GM10248 (cell line): ENCODE results near the gene RERE.

Source experiments
- CTCF ChIA-PET: fragments of 300-600 bp; sonication (Branson Sonifier 250); formaldehyde crosslinking; extraction: SDS; loops from one replicate; lab custom pipeline; 2021; ENCODE audit warnings: antibody characterized with exemption; lab: Yijun Ruan, JAX
- POLR2A ChIA-PET: fragments of 350-650 bp; sonication (Branson Sonifier 250); formaldehyde crosslinking; extraction: SDS; loops from one replicate; lab custom pipeline; 2020; ENCODE audit warnings: antibody characterized with exemption; lab: Yijun Ruan, JAX
- DNase-seq: peaks from one replicate; pipeline ENCODE4 v3.0.0; 2012; ENCODE audit errors: extremely low spot score
- TF ChIP-seq, protein P1 (sequence below): IDR thresholded peaks from 2 replicates; pipeline ENCODE4 v1.5.1; 2012; ENCODE audit warnings: mild to moderate bottlenecking, low read depth; ENCODE audit errors: extremely low read depth, missing control alignments, control extremely low read depth

RERE gene

DNA sequence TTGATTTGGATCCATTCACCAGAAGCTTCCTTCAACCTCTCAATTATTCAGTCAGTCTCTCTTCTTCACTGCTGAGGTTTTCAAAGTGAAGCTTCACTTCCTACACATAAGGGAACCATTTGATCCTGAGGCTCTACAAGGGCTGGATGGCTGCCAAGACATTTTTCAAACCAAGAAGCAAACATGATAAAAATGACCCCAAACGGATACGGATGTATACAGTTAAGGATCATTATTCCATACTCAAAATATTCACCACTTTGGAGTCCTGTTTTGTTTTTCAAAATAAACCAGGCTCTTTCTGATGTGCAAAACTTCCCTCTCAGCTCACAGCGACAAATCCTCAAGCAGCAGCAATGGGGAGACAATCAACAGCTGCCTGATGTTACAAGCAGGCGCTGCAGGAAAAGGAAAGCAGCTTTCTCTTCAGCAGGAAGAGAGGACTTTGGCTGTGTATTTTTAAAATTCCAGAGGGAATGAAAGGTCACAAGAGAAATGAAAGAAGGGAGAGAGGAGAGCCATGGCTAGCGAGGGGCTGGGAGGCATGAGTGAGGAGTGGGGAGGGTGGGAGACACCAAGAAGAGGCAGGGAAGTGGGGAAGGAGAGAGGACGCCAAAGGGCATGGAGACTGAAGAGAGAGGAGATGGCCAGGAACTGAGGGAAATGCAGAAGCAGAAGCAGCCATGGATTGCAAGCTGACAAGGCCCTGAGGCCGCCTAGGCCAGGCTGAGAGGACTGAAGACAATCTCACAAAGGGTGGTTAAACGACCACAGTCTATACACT is 354.1 kb downstream of the RERE start:
- TF ChIP-seq, protein P1, sequence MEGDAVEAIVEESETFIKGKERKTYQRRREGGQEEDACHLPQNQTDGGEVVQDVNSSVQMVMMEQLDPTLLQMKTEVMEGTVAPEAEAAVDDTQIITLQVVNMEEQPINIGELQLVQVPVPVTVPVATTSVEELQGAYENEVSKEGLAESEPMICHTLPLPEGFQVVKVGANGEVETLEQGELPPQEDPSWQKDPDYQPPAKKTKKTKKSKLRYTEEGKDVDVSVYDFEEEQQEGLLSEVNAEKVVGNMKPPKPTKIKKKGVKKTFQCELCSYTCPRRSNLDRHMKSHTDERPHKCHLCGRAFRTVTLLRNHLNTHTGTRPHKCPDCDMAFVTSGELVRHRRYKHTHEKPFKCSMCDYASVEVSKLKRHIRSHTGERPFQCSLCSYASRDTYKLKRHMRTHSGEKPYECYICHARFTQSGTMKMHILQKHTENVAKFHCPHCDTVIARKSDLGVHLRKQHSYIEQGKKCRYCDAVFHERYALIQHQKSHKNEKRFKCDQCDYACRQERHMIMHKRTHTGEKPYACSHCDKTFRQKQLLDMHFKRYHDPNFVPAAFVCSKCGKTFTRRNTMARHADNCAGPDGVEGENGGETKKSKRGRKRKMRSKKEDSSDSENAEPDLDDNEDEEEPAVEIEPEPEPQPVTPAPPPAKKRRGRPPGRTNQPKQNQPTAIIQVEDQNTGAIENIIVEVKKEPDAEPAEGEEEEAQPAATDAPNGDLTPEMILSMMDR, result no peak
- ChIA-PET CTCF (interaction anchor here (0.9 to 1.4 kb wide), 3 partner anchors 8 to 12 kb away, joined by 3 to 4 read pairs (median 3); no protein-coding TSS in a partner anchor), POLR2A (no interaction called here)
- DNase-seq, result no peak

DNA sequence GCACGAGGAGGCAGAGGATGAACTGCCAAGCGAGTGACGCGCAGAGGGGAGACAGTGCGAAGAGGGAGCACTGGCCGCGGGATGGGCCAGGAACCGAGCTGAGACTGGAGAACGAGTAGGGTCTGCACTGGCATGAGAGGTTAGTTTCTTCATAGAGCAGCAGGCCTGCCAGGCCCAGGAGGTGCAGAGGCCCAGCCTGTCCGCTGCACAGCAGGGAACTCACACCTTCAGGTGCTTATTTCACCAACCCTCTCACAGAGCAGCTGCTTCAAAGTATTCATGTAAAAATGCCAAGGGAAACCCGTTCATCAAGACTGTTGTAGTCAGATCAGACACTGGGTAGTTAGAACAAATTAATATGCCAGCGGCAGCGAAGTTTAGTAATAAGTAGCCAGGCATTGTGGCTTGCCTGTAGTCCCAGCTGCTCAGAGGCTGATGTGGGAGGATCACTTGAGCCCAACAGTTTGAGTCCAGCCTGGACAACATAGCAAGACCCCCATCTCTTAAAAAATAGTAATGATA is 355.0 kb downstream of the RERE start:
- TF ChIP-seq, protein P1, result no peak
- ChIA-PET POLR2A (no interaction called here), CTCF (interaction anchor here (0.8 to 1.4 kb wide), 3 partner anchors 8 to 11 kb away, joined by 3 to 4 read pairs (median 3); no protein-coding TSS in a partner anchor)
- DNase-seq, result no peak

DNA sequence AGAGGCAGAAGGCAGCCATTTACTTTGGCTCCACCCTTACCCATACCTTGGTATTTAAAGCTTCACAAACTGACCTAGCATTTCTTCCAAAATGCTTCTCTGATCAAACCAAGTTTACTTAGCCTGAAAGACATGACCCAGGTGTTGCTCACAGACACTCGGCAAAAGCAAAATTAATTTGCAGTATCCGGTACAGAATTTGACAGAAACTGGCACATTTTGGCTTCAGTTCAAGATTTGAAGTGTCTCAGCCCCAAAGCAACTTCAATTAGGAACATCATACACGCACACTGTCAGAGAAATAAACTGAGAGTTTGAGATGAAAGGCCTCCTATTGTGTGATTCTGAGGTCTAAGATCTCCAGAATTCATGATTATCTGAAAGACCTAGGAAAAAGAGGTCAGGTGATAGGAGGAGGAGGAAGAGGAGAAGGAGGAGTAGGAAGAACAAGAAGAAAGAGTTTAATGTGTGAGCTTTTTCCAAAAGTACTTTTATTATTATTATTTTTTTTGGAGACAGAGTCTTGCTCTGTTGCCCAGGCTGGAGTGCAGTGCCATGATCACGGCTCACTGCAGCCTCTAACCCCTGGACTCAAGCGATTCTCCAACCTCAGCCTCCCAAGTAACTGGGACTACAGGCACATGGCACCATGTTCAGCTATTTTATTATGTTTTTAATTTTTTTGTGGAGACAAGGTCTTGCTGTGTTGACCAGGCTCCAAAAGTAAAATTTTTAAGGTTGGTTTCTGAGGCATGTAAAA is 355.9 kb downstream of the RERE start:
- CTCF ChIA-PET, result interaction anchor here (0.8 to 1.8 kb wide), 7 partner anchors 9 to 81 kb away, joined by 3 to 5 read pairs (median 4); no protein-coding TSS in a partner anchor

DNA sequence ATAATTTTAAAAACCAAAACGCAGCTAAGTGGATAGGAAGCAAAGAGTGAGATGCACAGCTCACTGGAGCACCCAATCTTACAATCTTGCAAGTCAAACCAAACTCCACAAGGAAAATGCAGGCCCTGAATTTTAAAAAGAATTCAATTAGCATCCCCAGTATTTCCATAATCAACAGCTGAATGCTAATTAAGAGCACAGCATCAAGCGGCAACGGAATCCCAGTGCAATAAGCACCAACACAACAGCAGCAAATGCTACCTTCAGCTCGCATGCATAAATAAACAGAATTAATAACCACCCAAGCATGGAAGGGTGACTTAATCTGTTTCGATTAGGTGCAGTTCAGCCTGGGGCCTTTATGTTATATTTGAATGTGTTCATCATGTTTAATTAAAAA is 356.7 kb downstream of the RERE start:
- ChIA-PET POLR2A (no interaction called here), CTCF (interaction anchor here (0.7 to 1.8 kb wide), 8 partner anchors 9 to 379 kb away, joined by 3 to 5 read pairs (median 4); no protein-coding TSS in a partner anchor)
- TF ChIP-seq, protein P1, result no peak
- no peak for DNase-seq

More for the DNA sequence above, 355.9 kb downstream of the RERE start:
- TF ChIP-seq, protein P1, result no peak
- no peak for DNase-seq
- POLR2A ChIA-PET, result no interaction called here

DNA sequence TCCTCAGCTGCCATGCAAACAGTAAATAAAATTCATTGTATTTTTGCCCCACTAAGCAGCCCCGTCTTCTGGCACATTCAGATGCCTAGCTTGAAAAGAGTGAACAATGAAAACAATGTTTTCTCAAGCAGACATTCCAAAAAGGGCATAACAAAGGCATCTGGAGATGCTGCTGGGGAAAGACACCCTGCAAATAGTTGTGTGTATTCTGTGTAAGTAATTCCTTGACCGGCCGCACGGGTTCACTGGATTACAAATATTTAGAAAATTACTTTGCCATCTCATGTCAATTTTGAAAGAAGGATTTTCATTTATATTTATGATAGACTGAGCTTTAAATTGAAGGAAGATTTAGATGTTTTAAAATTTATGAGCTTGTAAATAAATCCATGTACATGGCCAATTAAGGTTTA is 357.3 kb downstream of the RERE start:
- DNase-seq, result no peak
- ChIA-PET POLR2A (no interaction called here), CTCF (interaction anchor here (0.7 to 1.8 kb wide), 9 partner anchors 9 to 389 kb away, joined by 3 to 5 read pairs (median 3); no protein-coding TSS in a partner anchor)
- TF ChIP-seq, protein P1, result no peak

DNA sequence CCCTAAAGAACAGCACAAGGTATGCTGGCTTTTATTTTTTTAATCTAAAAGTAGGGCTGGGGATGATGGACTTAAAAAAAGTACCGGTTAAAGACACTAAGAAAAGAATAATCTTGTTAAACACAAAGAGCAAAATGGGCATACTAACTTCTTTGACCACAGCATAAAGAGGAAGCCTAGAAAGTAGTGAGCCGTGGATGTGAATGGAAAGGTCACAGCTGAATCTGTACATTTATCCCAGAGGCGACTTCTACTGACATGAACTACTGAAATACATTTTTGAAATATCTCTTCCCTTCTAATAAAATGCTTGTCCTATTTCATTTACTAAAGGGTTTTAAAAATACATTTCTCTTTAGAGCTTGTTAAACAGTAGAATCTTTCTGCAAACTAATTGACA is 358.8 kb downstream of the RERE start:
- DNase-seq, result no peak
- ChIA-PET CTCF (no interaction called here), POLR2A (no interaction called here)
- TF ChIP-seq, protein P1, result no peak
